NCI-H510A (cell line): ENCODE results near the gene WBP2.

ENCODE experiments used
- DNase-seq: peaks from one replicate; lab custom pipeline; 2025; lab: John Stamatoyannopoulos, UW

The WBP2 gene

GRCh38 chr17:75827308-75828075 is 27.6 kb downstream of the WBP2 start:
- DNase-seq: peak; percentile 26

GRCh38 chr17:75826561-75827307 is 28.4 kb downstream of the WBP2 start:
- DNase-seq: no peak

GRCh38 chr17:75825748-75826370 is 29.3 kb downstream of the WBP2 start:
- no peak for DNase-seq

GRCh38 chr17:75825149-75825552 is 30.0 kb downstream of the WBP2 start:
- no peak for DNase-seq

GRCh38 chr17:75824666-75825065 is 30.5 kb downstream of the WBP2 start:
- no peak for DNase-seq

DNA sequence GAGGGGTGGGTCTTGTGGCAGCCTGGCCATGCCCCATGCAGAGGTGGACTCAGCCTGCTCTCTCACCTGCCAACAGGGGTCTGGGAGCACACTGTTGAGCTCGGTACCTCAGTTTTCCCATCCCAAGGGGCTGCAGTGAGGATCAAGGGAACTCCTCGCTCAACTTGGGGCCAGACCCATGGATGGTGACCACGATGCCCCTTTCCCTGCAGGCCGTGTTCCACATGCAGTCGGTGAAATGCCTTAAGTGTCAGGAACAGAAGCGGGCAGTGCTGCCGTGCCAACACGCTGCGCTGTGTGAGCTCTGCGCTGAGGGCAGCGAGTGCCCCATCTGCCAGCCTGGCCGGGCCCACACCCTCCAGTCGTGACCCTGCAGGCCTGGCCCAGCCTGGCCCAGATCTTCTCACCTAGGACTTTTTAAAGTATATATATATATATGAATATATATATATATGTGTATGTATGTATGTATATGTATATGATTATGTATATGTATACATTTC is 31.0 kb downstream of the WBP2 start:
- no peak for DNase-seq

GRCh38 chr17:75823257-75824041 is 31.7 kb downstream of the WBP2 start:
- DNase-seq: no peak

DNA sequence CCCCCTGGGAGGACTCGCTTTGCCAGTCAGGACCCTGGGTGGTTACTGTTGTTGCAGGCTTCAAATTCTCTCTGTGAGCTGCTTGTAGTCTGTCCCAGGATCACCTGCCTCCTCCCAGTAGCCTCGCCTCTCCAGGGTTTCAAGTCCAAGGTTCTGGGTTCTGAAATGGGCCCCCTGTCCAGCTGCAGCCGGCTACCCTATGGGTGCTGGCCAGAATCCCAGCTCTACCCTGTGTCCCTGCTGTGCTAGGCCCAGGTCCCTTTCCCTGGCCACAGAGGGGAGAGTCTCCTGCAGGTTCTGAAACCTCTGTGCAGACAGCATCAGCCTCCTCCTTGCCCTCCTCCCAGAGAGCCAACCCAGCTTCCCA is 32.4 kb downstream of the WBP2 start:
- DNase-seq: no peak

GRCh38 chr17:75822119-75822799 is 32.9 kb downstream of the WBP2 start:
- DNase-seq: peak; percentile 57

GRCh38 chr17:75821552-75821951 is 33.6 kb downstream of the WBP2 start:
- no peak for DNase-seq

DNA sequence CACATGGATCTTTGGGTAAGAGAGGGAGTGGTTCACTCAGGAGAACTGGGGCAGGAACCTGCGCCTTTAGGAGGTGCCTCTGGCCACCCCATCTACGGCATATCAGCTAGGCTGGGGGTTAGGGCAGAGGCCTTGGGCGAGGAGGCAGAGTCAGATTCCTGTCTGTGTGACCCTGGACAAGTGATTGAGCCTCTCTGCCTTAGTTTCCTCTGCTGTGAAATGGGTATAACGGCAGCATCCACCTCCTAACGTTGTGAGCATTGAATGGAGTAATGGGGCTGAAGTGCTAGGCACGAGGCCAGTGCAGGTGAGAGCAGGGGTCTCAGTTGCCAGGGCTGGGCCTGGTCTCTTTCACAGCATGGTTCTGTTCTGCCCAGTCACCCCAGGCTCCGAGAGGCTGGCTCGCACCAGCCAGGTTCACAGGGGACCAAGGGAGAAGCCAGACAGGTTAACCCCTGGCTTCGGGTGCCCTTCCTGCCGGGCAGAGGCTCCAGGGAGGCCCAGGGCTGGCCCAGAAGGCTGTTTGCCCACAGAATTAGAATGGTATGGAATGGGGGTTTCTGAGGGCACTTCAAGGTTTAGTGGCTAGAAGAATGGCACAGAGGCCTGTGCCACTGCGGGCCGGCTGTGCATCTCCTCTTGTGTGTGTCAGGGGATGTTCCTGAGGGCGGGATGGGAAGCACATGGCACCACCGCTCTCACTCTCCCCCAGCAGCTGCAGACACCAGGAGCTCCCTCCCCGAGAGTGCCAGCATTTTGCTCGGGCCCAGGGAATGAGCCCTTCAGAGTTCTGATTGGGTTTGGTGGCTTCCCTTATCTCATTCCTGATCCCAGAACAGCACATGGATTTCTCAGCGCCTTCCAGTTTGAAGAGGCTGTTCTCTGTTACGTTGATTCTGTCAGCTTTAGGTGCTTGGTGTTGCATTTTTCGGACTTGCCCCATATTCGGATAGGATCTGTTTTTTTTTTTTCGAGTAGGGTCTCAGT is 34.7 kb downstream of the WBP2 start:
- no peak for DNase-seq

- DNase-seq: no peak
These were observed 35.5 kb downstream of the WBP2 start for GRCh38 chr17:75819678-75820077.

DNA sequence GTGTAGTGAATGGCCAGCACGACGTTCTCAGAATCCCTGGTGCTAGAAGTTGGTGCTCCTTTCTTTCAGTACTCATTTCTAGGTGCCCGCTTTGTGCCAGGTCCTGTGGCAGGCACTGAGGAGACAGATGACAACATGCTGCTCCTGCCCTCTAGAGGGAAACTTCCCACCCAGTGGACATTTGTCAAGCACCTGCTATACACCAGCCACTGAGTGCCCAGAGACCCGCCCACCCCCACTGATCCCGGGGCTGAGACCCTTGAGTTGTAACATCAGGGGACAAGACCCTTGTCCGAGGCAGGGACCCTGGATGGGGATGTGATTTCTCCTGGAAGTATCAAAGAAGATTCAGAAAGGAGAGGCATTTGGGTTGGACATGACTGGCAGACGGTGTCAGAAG is 36.0 kb downstream of the WBP2 start:
- no peak for DNase-seq

DNA sequence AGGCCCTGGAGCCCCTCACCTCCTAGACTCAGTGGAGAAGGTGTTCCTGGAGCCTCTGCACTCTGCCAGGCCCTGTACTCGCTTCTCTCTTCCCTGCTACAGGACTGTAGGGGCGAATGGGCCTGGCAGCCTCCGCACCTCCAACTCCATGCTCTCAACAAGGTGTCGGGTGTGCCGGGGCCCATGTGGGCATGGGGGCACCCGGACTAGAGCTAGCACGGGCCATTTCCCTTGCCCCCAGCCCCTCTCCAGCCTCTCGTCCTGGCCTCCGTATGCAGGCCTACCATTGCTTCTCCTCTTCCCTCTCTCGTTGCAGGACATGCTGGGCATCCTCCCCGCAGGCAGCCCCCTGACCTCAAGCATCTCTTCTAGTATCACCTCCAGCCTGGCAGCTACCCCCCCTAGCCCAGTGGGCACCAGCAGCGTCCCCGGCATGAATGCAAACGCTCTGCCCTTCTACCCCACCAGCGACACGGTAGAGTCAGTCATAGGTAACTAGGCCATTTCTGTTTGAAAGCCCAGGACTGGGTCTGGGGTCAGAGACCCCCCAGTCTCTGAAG is 36.7 kb downstream of the WBP2 start:
- no peak for DNase-seq

DNA sequence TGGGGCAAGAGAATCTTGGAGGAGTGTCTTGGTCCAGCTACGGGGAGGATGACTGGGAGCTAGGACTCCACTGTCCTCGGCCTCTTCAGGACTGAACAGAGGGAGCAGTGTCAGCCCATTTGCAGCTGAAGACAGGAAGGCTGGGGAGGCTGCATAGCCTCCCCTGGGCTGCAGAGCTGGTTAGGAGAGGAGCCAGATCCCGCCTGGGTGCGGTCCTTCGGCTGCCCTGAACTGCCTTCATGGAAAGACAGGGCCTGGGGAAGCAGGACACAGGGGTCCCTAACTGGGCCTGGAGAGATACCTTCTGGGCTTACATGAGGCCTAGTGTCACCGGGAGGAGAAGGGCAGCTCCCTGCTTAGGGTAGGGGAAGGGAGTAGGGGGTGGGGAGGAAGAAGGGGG is 37.6 kb downstream of the WBP2 start:
- DNase-seq: no peak

GRCh38 chr17:75816693-75817092 is 38.4 kb downstream of the WBP2 start:
- no peak for DNase-seq

- no peak for DNase-seq
These were observed 39.7 kb downstream of the WBP2 start for GRCh38 chr17:75815399-75815798.

DNA sequence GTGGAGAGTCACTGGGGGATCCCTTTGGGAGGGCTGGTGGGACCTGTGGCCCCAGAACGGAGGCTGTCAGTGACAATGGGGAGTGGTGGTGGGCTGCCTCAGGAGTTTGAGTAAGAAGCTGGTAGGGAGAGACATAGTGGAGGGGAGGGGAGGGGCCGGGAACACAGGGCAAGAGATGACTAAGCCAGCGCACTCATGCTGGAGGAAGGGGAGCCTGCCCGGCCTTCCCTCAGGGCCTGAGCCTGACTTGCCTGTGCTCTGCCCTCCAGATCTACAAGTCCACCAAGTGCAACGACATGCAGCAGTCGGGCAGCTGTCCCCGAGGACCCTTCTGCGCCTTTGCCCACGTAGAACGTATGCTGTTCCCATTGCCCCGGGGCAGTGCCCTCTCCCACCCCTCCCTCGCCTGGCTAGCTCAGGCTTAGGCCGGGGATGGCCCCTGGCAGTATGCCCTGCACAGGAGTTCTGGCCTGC is 40.2 kb downstream of the WBP2 start:
- DNase-seq: no peak

DNA sequence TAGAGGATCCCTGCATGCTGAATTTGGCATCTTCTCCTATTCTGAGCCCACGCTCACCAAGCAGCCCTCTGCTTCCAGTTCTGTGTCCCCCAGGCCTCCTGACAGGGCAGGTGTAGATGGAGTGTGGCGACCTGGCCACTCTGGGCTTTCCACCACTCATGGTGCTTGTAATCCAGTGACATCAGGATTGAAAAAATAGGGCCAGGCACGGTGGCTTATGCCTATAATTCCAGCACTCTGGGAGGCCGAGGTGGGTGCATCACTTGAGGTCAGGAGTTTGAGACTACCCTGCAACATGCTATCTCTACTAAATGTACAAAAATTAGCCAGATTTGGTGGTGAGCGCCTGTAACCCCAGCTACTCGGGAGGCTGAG is 41.1 kb downstream of the WBP2 start:
- no peak for DNase-seq
